Mesodermal cell (in vitro differentiated cells): ENCODE data around the gene WFIKKN1.
A peak's percentile ranks its signal among the peaks of the same experiment; 100 is the strongest.

Experiments used
- H3K27ac ChIP-seq: 2 replicates; pipeline ENCODE4 v1.7.0; 2013; ENCODE audit warnings: mild to moderate bottlenecking, low read depth, low read length, moderate library complexity; ENCODE audit not compliant: severe bottlenecking
- H3K36me3 ChIP-seq: 2 replicates; pipeline ENCODE4 v1.7.1; 2013; ENCODE audit warnings: mild to moderate bottlenecking, low read length, moderate library complexity; ENCODE audit not compliant: control insufficient read depth, insufficient read depth
- H3K4me1 ChIP-seq: one replicate; pipeline ENCODE4 v1.7.1; 2013; ENCODE audit warnings: mild to moderate bottlenecking, low read length; ENCODE audit not compliant: insufficient read depth, control insufficient read depth, poor library complexity, severe bottlenecking
- H3K4me3 ChIP-seq: 2 replicates; pipeline ENCODE4 v1.7.0; 2013; ENCODE audit warnings: low read length, control low read depth, mild to moderate bottlenecking; ENCODE audit not compliant: insufficient read depth, poor library complexity, severe bottlenecking; ENCODE audit errors: extremely low read depth
- H3K9me3 ChIP-seq: 2 replicates; pipeline ENCODE4 v1.7.1; 2013; ENCODE audit warnings: mild to moderate bottlenecking, low read length, moderate library complexity; ENCODE audit not compliant: control insufficient read depth
- WGBS, 2 experiments: methylation state at CpG; one replicate each; pipeline ENCODE4 v1.1.5; 2013; ENCODE audit warnings: missing lambda C conversion rate in 2 of 2; ENCODE audit not compliant: insufficient coverage in 2 of 2; 5-methylcytosine and 5-hydroxymethylcytosine counted together

The WFIKKN1 gene

DNA sequence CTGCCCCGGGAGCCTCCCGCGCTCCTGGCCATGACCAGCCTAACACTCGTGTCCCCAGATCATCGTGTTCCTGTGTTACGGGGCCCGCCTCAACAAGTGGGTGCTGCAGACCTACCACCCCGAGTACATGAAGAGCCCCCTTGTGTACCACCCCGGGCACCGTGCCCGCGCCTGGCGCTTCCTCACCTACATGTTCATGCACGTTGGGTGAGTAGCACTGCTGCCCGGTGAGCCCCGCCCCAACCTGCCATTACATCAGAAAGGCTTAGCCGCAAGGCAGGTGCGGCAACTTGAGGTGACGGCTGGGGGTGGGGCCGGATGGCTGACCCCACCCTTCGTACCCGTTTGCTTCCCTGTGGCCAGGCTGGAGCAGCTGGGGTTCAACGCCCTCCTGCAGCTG is 46.1 kb downstream of the WFIKKN1 start:
- Histone ChIP-seq H3K9me3 (no peaks in the 10 kb centered on the region), H3K27ac (no peak overlapping the region), H3K36me3 (peaks cover 27% of the 10 kb centered on the region), H3K4me3 (no peak overlapping the region), H3K4me1 (peaks cover 21% of the 10 kb centered on the region)
- 93% methylated on average over 23 of the region's 23 CpGs for WGBS, 2 experiments

DNA sequence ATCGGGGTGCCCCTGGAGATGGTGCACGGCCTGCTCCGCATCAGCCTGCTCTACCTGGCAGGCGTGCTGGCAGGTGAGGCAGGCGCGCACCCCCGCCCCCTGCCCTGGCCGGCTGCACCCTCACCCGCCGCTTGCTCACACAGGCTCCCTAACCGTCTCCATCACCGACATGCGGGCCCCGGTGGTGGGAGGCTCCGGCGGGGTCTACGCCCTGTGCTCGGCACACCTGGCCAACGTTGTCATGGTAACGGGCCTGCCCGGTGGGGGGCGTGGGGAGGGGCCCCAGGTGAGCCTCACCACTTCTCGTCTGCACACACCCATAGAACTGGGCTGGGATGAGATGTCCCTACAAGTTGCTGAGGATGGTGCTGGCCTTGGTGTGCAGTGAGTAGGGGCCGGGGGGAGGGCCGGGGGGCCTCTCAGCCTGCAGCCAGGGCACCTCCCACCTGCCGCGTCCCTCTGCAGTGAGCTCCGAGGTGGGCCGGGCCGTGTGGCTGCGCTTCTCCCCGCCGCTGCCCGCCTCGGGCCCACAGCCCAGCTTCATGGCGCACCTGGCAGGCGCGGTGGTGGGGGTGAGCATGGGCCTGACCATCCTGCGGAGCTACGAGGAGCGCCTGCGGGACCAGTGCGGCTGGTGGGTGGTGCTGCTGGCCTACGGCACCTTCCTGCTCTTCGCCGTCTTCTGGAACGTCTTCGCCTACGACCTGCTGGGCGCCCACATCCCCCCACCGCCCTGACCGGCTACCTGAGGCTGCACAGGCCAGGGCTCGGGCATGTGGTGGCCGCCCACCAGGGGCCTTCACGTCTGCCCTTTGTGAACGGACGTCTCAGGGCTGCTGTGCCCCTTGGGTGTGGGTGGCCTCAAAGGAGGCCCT is 46.8 kb downstream of the WFIKKN1 start:
- WGBS, 2 experiments, result 91 to 94% methylated on average over 35 to 54 of the region's 57 CpGs
- no peak overlapping the region for H3K4me3 ChIP-seq

DNA sequence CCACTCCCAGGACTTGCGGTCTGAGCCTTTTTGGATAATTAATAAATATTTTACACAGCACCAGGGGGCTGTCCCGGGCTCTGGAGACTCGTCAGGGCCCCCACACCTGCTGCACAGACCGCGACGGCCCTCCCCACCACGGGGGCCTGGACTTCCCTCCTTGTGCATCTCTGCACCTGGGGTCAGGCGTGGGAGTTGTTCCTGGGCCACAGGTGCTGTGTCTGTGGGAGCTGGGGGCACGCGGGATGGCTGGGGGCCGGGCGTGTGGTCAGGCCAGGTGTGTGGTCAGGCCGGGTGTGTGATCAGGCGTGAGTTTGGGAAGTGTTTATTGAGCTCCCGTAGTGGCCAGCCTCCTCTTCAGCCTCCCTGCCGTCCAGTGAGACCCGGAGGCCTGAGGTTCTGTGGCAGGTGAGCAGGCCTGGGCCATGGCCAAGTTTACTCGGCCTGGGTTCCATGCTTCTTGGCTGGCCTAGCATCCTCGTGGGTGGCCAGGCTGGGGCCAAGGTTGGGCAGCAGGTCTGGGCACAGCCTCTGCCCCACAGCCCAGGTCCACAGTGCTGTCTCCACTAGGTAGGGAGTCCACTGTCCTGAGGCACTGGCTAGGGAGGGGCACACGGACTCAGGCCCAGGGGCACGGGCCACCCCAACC is 47.5 kb downstream of the WFIKKN1 start:
- H3K4me3 ChIP-seq, result no peak overlapping the region
- peaks cover 29% of the 10 kb centered on the region for H3K36me3 ChIP-seq

More for the DNA sequence above, 46.8 kb downstream of the WFIKKN1 start:
- Histone ChIP-seq H3K36me3 (peaks cover 28% of the 10 kb centered on the region), H3K4me1 (peaks cover 23% of the 10 kb centered on the region), H3K9me3 (no peaks in the 10 kb centered on the region), H3K27ac (no peak overlapping the region)

DNA sequence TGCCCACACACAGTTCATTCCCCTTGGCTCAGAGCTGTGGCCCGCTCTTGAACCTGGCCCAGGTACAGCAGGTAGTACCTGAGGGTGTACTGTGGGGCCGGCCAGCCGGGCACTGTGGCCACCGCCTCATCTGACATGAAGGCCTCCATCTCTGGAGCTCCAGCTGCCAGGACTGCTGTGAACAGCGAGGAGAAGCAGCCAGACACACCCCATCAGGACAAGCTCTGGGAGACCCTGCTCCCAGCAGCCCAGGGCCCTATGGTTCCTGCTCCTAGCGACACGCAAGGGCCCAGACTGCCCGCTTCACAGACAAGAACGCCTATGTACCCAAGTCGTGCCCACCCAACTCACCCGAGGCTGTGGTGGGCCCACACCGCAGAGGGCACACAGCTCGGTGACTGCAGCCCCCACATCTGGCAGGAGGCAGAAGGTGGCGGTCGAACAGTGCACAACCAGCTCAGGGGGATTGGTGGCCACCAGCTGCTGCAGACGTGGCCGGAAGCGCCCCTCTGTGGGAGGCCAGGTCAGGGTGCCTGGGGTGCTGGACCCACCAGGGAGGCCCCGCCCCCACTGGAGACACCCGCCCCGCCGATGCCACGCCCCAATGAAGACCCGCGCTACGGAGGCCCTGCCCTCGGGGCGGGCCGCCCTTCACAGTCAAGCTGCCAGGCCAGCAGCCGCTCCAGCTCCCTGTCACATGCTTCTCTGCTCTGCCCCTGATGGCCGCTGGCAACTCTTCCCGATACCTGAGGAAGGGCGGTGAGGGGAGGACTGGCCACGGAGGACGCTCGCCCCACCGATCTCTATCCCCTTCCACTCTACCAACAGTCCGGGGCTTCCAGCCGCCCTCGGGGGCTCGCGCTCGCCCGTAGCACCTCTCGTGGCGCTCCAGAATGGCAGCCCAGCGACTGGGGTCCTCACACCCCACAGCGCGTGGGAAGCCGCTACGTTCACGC is 48.4 kb downstream of the WFIKKN1 start:
- 36 to 84% methylated on average over 18 to 45 of the region's 52 CpGs for WGBS, 2 experiments
- Histone ChIP-seq H3K36me3 (peaks cover 23% of the 10 kb centered on the region), H3K4me3 (peak overlapping the region; percentile 34)

More for the DNA sequence above, 47.5 kb downstream of the WFIKKN1 start:
- H3K27ac ChIP-seq, result no peak overlapping the region
- H3K9me3 ChIP-seq, result no peaks in the 10 kb centered on the region
- H3K4me1 ChIP-seq, result peaks cover 23% of the 10 kb centered on the region
- WGBS, 2 experiments, result 92 to 95% methylated on average over 17 to 18 of the region's 21 CpGs

DNA sequence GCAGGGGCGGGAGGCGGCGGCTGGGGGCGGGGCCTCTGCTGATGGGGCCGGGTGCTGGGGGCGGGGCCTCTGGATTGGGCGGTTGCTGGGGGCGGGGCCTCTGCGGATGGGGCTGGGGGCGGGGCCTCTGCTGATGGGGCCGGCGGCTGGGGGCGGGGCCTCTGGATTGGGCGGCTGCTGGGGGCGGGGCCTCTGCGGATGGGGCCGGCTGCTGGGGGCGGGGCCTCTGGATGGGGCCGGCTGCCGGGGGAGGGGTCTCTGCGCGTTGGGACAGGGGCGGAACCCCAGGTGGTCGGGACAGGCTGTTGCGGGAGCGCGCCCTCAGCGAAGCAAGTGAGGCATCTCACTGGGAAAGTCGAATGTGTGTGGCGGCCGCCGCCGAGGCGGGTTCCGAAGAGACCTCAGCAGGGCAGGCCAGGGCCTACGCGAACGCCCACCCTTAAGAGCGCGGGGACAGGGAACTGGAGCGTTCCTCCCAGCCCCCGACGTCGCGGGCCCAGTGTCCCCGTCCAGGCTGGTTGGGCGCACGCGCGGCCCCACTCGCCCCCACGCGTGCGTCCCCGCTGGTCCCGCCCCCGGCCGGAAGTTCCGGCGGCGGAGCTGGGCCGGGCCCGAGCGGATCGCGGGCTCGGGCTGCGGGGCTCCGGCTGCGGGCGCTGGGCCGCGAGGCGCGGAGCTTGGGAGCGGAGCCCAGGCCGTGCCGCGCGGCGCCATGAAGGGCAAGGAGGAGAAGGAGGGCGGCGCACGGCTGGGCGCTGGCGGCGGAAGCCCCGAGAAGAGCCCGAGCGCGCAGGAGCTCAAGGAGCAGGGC is 49.2 kb downstream of the WFIKKN1 start, which contains the start of gene STUB1:
STUB1 (plus strand) TSS at position 597 of the 811 bp plus-strand sequence; CDS start at position 713, 116 bp downstream.
- peaks cover 17% of the 10 kb centered on the region for H3K4me1 ChIP-seq
- H3K36me3 ChIP-seq, result peaks cover 23% of the 10 kb centered on the region
- WGBS, 2 experiments, result 0% methylated on average over 59 to 74 of the region's 91 CpGs

More for the DNA sequence above, 48.4 kb downstream of the WFIKKN1 start:
- Histone ChIP-seq H3K27ac (peak overlapping the region; percentile 59), H3K9me3 (no peaks in the 10 kb centered on the region), H3K4me1 (peaks cover 23% of the 10 kb centered on the region)

DNA sequence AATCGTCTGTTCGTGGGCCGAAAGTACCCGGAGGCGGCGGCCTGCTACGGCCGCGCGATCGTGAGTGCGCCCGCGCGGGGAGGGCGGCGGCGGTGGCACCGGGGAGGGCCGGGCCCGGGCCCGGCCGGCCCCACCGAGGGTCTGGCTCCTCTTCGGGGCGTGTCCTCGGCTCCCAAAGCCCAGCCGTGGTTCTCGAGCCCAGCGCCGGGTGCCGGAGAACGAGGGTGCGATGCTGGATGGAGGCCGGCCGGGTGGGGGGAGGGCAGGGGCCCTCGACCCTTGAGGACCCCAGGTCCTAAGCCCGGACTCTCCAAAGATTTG is 49.8 kb downstream of the WFIKKN1 start:
- Histone ChIP-seq H3K4me1 (peaks cover 12% of the 10 kb centered on the region), H3K36me3 (peaks cover 28% of the 10 kb centered on the region), H3K9me3 (no peaks in the 10 kb centered on the region), H3K4me3 (peak overlapping the region; percentile 78), H3K27ac (peak overlapping the region; percentile 72)
- 0 to 1% methylated on average over 26 to 38 of the region's 38 CpGs for WGBS, 2 experiments

More for the DNA sequence above, 49.2 kb downstream of the WFIKKN1 start, which contains the start of gene STUB1:
- peak within 1 kb of the TSS; percentile 72 for H3K27ac ChIP-seq
- peak within 1 kb of the TSS; percentile 78 for H3K4me3 ChIP-seq
- no peaks in the 10 kb centered on the region for H3K9me3 ChIP-seq

DNA sequence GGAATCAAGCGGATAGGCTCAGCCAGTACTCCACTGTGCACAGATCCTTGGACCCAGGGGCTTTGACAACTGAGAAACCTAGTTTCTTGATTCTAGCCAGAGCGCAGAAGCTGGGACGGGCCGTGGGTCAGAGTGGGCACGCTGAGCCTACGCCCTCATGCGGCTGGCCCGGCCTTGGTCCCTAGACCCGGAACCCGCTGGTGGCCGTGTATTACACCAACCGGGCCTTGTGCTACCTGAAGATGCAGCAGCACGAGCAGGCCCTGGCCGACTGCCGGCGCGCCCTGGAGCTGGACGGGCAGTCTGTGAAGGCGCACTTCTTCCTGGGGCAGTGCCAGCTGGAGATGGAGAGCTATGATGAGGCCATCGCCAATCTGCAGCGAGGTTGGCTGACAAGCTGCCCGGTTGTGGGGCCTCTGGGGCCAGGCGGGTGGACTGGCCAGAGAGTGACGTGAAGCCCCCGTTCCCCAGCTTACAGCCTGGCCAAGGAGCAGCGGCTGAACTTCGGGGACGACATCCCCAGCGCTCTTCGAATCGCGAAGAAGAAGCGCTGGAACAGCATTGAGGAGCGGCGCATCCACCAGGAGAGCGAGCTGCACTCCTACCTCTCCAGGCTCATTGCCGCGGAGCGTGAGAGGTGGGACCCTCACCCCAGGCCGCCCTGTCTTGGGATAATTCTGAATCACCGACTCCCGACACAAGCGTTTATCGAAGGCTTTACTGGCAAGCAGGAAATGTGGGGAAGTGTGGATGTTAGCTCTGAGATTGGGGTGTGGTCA is 50.4 kb downstream of the WFIKKN1 start:
- Histone ChIP-seq H3K9me3 (no peaks in the 10 kb centered on the region), H3K27ac (peak overlapping the region; percentile 72), H3K4me3 (peak overlapping the region; percentile 78), H3K4me1 (peaks cover 12% of the 10 kb centered on the region), H3K36me3 (peaks cover 29% of the 10 kb centered on the region)
- 60 to 63% methylated on average over 43 to 44 of the region's 44 CpGs for WGBS, 2 experiments

DNA sequence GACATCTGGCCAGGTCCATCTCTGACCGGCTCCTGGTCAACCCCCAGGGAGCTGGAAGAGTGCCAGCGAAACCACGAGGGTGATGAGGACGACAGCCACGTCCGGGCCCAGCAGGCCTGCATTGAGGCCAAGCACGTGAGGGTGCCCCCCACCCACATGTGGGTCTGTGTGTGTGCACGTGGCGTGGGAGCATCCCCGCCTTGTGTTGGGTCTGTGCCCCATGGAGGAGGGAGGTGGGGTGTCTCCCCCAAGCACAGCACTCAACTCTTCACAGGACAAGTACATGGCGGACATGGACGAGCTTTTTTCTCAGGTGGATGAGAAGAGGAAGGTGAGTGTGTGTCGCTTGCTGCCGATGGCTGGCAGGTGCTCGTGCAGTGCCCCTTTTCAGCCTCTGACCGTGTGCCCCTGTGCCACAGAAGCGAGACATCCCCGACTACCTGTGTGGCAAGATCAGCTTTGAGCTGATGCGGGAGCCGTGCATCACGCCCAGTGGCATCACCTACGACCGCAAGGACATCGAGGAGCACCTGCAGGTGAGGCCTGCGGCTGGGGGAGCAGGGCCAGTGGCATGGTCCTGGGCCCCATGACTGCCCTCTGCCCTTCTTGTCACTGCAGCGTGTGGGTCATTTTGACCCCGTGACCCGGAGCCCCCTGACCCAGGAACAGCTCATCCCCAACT is 51.1 kb downstream of the WFIKKN1 start:
- WGBS, 2 experiments, result 95 to 97% methylated on average over 22 to 27 of the region's 28 CpGs
- peak overlapping the region; percentile 78 for H3K4me3 ChIP-seq
- H3K36me3 ChIP-seq, result peaks cover 37% of the 10 kb centered on the region
- H3K27ac ChIP-seq, result no peak overlapping the region
- peaks cover 12% of the 10 kb centered on the region for H3K4me1 ChIP-seq
- H3K9me3 ChIP-seq, result no peaks in the 10 kb centered on the region
